ENCODE results near the gene DDX39A.

- TF ChIP-seq EZH2phosphoT487 (IDR thresholded peaks at IDR 0.05; ENCODE audit: insufficient read depth, low read depth), result no peak
- TF ChIP-seq EZH2 (IDR thresholded peaks at IDR 0.05; ENCODE audit: insufficient read depth, poor library complexity, severe bottlenecking), result no peak
Observed at GRCh38 chr19:14405380-14405757, 13.8 kb downstream of the DDX39A start.

Measured in GM23248 (cell line).